NCI-H345 (cell line): Measurements from ENCODE around the gene UBE2J1.

ENCODE experiments used
- DNase-seq: peaks from one replicate; lab custom pipeline; 2025; lab: John Stamatoyannopoulos, UW

Gene UBE2J1

DNA sequence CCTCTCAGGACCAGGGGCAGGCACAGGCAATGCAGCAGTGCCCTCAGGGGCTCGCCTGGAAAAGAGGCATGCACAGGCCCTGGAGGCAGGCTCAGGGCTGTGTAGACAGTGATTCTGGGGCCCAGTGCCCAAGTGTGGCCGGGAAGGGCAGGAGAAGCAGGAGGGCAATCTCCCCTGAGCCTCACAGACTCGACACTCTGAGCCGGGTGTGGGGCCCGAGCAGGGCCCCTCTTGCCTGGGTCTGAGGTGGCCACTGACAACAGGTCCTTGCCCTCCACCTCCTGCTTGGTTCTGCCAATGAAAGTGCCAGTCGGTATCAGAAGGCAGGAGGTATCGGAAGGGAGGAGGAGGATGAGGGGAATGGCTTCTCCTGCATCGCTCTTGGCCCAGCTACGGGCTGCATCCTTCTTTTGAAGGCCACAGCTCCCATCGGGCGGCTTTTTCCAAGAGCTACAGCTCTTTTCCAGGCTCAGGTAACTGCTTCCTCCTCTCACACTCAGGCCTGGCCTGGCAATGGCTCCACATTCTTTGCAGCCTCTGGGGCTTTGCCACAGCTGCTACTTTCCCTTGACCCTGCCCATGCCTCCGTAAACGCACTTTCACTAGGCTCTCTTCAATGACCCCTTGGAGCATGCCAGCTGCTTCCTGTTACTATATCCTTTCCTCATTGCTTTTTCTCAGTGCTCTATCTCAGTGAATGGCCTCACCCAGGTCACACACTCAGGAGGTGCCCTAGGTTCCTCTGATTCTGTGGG lies 61.9 kb downstream of the UBE2J1 start:
- no peak for DNase-seq

- DNase-seq, result no peak
Observed at GRCh38 chr6:89289710-89290109, 62.8 kb downstream of the UBE2J1 start.

GRCh38 chr6:89287351-89288028 lies 65.0 kb downstream of the UBE2J1 start:
- DNase-seq, result no peak

DNA sequence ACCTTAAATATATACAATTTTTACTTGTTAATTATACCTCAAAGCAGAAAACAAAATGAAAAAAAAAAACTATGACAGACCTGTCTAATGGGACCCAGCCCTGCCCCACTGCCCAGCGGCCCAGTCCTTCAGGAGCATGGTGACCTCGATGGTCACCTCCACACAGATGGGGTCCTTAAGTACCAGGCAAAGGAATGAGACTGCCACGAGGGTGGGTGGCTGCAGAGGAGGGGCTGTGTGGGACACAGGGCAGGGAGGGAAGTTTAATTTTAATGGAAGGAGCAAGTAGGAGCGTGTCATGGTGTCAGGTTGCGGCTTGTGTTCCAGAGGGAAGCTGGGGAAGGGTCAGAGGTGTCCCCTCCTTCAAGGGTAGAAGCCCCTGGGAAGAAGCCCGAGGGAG lies 66.0 kb downstream of the UBE2J1 start:
- DNase-seq, result no peak

DNA sequence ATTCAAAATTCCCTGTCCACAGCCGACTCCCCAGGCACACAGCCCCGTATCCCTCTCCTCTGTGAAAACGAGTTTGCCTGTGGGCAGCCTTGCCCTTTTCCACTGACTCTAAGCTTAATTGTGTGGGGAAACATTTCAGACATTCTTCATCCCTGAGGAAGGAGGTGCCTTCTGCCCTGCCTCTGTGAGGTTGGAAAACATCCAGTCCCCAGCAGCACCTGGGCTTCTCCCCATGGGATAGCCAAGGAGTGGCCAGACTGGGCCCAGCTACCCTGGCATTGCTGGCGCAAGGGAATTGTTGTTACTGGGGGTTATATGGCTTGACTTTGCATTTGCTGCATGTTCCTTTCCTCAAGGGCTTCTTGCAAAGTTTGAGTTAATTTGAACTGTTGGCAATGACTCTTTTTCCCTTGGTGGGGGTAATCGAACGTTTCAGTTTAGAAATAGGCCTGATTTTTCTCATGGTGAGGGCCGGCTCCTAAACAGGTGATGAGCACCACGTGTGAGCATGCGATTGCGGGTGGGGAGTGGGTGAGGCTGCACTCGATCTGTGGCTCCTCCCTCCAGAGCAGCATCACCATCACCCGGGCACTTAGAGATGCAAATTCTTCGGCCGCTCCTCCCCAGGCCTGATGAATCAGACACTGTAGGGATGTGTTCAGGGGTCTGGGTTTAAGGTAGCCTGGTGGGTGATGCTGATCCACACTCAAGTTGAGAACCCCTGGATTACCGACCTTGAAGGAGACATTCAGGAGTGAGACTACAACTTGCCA lies 67.4 kb downstream of the UBE2J1 start:
- no peak for DNase-seq

- no peak for DNase-seq
Observed at GRCh38 chr6:89284081-89284480, 68.4 kb downstream of the UBE2J1 start.

- no peak for DNase-seq
Observed at GRCh38 chr6:89282749-89283148, 69.8 kb downstream of the UBE2J1 start.

- no peak for DNase-seq
Observed at GRCh38 chr6:89281779-89282246, 70.7 kb downstream of the UBE2J1 start.

GRCh38 chr6:89278956-89279355 lies 73.6 kb downstream of the UBE2J1 start:
- no peak for DNase-seq
